GM13977 (cell line): Measurements from ENCODE around the gene CMTM4.

Source experiments
- DNase-seq: peaks from one replicate; pipeline ENCODE4 v3.0.0; 2012; ENCODE audit warnings: low spot score
- CTCF ChIP-seq: IDR thresholded peaks from 2 replicates; pipeline ENCODE4 v1.5.1; 2012; ENCODE audit warnings: mild to moderate bottlenecking, control low read depth; ENCODE audit not compliant: insufficient read depth; ENCODE audit errors: extremely low read depth, missing control alignments
- in situ Hi-C: fragments of 300-500 bp; cut with MboI; formaldehyde crosslinking; loops from one replicate; pipeline ENCODE4 v1.12.0; 2022; ENCODE audit warnings: low sequenced_read_pairs, low pct_unique_long_range_greater_than_20kb, mixed read lengths, inconsistent platforms; ENCODE audit not compliant: unreplicated experiment

Gene CMTM4

GRCh38 chr16:66677836-66678235 lies 18.7 kb downstream of the CMTM4 start:
- no peak for TF ChIP-seq CTCF
- DNase-seq: no peak
- in situ Hi-C loops: no loop called here

- TF ChIP-seq CTCF: no peak
- in situ Hi-C loops: no loop called here
- no peak for DNase-seq
Measured at GRCh38 chr16:66677179-66677578, 19.4 kb downstream of the CMTM4 start.

DNA sequence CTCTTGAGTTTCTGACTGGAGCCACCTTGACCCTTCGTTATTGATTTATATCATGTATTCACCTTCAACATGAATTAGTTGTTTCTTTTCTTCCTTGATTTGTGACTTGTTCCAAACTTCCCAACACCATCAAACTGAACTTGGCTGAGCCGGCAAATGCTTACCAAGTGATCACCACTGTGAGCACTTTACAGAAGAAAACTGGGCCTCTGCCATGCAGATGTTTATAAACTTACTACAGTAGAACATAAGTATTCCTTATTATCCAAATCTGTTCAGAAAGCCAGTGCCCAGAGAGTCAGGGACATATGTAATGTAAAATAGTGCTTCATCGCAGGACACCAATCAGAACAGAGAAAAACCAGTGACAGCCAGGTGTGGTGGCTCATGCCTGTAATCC lies 19.9 kb downstream of the CMTM4 start:
- no peak for DNase-seq
- TF ChIP-seq CTCF: no peak
- in situ Hi-C loops: no loop called here

DNA sequence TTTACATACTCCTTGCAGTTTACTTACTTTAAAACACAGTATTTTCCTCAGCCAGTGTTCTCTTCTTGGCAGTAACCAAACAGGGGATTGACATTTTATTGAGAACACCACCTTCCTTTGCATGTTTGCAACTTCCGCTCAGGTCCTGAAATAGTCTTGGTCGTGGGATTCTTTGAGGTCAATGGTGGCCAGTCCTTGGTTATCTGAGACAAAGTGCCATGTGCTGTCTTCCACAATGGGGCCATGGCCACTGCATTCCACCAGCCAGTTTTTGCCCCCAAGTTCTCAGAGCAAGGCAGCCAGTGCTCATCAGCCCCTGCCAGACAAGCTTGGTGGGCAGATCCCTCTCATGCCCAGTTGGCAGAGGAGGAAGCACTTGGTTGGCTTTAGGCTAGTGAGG lies 22.9 kb downstream of the CMTM4 start:
- in situ Hi-C loops: no loop called here
- no peak for DNase-seq
- no peak for TF ChIP-seq CTCF

DNA sequence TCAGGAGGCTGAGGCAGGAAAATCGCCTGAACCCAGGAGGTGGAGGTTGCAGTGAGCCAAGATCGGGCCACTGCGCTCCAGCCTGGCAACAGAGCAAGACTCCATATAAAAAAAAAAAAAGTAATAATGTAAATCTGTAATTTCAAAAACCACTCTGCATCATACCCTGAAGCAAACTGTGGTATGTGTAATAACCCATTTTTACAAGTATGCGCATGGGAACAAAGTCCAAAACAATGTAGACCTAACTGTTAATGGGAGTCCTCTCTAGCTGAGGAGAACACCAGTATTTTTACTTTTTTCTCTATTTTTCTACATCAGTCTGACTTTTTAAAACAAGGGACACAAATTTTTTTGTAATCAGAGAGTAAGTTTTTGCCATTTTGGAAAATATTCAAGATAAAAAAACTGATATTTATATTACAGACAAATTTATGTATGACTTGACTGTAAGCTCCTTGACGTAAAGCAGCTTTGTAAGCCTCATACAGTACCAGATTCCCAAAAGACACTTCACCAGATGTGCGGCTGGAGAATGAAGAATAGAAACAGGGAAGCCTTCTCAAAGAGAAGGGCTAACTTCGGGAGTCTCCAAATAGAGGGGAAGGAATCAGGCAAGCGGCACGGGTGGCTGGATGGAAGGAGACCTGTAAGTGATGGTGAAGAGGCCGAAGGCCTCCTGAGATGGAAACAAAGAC lies 25.7 kb downstream of the CMTM4 start:
- no peak for TF ChIP-seq CTCF
- in situ Hi-C loops: no loop called here
- no peak for DNase-seq

GRCh38 chr16:66668777-66669444 lies 27.6 kb downstream of the CMTM4 start:
- no peak for TF ChIP-seq CTCF
- no peak for DNase-seq
- in situ Hi-C loops: no loop called here
